ENCODE results near the gene HCCS.

DNA sequence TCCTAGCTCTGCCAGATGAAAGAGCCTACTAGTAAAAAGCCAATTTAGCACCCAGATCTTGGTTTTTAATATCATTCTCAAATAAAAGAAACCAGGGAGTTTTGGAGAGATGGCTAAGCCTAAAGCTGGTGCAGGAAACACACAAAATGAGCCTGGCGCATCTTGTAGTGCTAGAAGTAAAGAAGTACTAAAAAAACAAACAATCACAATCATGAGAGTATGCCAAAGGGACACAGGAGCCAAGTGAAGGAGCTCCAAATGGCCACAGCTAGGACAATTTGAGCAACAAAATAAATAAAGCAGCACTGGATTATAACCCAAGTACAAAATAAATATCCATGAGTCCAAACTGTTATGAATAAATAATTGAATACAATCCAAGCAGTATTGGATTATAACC lies 37.8 kb upstream of the HCCS start:
- TF ChIP-seq, protein P1, sequence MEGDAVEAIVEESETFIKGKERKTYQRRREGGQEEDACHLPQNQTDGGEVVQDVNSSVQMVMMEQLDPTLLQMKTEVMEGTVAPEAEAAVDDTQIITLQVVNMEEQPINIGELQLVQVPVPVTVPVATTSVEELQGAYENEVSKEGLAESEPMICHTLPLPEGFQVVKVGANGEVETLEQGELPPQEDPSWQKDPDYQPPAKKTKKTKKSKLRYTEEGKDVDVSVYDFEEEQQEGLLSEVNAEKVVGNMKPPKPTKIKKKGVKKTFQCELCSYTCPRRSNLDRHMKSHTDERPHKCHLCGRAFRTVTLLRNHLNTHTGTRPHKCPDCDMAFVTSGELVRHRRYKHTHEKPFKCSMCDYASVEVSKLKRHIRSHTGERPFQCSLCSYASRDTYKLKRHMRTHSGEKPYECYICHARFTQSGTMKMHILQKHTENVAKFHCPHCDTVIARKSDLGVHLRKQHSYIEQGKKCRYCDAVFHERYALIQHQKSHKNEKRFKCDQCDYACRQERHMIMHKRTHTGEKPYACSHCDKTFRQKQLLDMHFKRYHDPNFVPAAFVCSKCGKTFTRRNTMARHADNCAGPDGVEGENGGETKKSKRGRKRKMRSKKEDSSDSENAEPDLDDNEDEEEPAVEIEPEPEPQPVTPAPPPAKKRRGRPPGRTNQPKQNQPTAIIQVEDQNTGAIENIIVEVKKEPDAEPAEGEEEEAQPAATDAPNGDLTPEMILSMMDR (IDR thresholded peaks at IDR 0.05) = no peak
- no peak for TF ChIP-seq EP300 (IDR thresholded peaks at IDR 0.05)
